ENCODE results near the gene TBX1.

The TBX1 gene

GRCh38 chr22:19760058-19760950, at the start of gene TBX1:
TBX1 (plus strand) TSS chr22:19760778; CDS start chr22:19760844, 66 bp downstream.
- no peak for DNase-seq (ENCODE audit: low read depth, low spot score)

DNA sequence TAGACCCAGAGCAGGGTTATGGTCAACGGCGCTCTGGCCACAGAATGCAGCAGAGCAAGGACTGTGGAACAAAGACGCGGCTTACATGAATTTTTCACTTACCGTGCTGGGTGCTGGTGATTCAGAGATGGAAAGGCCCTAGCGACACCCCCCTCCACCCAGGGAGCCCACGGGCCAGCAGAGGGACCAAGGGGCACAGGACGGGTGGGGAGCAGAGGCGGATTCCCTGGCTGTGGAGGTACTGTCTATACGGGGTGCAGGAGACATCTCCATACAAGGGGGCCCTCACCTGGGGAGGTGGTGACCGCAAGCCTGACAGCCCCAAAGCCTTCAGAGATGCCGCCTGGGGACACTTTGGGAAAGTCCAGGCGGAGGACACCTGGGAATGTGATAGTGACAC, 47.3 kb upstream of the TBX1 start:
- DNase-seq (ENCODE audit: low read depth, low spot score), result no peak

DNA sequence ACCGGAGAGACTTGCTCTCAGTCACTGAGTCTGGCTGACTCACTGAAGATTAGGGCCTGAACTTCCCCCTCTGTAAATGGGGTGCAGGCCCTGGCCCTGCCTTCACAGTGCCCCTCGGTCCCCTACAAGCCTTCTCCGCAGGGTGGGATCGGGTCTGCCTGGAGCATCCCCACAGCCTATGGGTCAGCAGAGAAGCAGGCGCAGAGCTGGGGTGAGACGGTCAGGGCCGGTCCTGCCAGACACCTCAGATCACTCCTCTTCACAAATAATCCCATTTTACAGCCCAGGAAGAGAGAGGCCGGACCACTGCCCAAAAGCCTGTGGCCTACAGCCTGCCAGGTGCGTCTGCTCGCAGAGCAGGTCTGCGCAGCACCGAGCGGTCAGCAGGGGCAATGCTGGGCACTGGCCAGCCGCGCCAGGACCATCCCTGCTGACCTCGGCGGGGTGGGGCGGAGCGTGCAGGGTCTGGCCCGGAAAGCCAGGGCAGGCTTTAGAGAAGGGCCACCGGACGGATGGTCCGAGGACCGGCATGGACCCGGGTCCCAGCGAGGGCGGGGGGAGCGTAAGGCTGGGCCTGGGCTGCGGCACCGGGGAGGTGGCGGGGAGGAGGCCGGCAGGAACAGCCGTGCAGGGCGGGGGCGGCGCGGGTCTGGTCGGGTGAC, 46.8 kb upstream of the TBX1 start:
- DNase-seq (ENCODE audit: low read depth, low spot score), result no peak

DNA sequence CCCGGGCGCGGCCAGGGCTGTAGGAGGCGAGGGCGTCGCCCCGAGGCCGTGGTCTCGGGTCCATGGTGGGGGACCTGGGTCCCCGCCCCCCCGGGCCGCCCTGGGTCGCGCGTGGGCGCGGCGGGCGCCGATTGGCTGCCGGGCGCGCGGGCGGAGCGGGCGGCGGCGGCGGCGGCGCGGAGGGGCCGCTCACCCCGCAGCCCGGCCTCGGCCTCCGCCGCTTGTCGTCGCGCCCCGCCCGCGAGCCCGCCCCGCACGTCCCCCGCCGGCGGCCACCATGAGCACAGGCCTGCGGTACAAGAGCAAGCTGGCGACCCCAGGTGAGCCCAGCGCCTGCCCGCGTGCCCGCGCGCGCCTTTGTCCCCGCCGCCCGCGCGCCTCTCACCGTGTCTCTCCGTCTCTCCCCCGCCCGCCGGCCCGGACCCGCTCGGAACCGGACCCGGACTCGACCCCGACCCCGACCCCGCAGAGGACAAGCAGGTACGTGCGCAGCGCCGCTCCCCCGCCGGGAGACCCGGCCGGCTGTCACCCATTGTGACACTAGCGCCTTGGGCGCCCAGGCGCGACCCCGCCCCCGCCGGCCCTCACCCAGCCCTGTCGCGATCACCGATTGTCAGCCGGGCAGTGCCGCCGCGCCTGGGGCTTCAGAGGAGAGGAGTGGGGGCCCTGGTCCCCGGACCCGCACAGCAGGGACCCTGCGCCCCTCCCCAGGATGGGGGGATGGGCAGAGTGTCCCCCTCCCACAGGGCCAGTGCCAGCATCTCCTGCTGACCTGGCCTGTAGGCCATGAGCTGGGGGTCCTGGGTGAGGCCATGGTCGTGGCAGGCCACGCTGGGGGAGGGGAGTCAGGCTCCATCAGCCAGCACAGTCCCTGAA, 46.0 kb upstream of the TBX1 start, which contains the start of gene SEPTIN5:
TSS of gene SEPTIN5 (plus strand) at position 192 of the 876 bp plus-strand sequence. CDS start at position 278, 86 bp downstream.
- peak; percentile 45 for DNase-seq (ENCODE audit: low read depth, low spot score)

DNA sequence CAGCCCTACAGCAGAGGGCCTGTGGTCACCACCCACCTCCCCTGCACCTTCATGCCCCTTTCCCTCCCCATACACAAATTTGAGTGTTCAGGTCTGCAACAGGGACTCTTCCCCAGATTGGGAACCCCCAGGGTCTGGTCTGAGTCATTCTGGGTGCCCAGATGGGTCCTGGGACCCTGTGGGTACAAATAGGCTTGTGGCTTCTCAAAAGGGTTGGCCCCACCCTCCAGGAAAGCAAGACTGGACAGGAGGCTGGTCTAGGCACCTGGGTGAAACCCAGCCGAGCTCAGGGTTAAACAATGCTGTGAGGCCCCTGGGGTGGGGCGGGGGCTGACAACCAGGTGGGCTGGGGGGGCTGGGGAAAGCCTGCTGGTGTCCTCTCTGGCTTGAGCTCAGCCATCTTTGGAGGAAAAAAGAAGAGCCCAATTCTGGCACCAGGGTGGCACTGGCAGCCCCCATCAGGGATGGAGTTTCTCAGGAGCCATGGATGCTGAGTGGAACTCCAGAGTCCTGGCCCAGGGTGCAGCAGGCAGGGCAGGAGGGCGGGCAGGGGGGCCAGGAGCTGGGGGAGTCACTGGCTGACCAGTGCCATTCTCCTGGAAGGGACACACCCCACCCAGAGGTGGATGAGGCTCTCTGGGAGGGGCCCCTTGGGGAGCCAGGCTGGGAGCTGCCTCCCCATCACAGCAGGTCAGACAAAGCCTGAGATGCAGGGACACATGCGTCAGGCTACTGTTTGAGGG, 45.2 kb upstream of the TBX1 start:
- no peak for DNase-seq (ENCODE audit: low read depth, low spot score)

DNA sequence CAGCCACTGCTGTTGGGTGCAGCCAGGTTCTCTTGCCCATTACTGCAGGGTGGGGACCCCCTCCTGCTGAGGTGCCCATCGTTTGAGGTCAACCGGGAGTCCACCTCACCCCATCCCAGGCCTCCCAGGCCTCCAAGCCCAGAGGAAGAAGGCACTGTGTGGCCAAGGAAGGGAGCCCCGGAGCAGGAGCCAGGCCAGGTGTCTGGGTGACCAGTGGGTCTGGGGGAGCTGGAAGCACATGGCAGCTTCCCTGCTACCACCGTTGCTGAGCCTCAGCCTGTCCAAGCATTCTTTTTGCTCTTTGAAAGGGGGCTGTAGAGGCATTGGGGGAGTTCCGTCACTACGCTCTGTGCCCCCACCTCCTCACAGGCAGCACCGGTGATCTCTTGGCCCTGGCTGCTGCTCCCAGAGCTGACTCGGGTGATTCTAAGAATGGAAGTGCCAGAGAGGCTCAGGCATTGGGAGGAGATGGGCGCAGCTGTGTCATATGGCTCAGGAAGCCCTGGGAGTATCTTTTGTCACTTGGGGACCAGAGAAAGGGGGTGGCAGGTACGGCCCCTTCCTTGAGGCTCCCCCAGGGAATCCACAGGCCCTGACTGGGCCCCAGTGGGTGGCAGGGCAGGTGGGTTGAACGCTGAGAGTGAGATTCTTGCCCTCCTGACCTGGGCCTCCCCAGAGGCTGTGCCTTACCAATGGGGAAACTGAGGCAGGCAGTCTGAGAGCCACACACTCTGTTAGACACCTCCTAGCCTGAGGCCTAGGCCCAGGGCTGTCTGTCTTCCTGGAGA, 44.3 kb upstream of the TBX1 start:
- DNase-seq (ENCODE audit: low read depth, low spot score), result no peak

DNA sequence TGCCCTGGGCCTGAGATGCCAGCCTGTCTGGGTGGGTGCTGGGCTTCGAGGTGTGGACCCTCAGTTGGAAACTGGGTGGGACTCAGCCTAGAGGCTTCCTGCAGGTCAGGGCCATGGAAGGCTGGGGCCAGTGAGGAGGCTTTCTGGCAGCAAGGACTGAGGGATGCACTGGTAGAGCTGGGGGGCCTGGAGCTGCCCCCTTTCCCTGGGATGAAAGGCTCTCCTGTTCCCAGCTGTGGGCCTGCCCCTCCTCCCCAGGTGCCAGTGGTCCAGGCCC, 43.8 kb upstream of the TBX1 start:
- no peak for DNase-seq (ENCODE audit: low read depth, low spot score)

DNA sequence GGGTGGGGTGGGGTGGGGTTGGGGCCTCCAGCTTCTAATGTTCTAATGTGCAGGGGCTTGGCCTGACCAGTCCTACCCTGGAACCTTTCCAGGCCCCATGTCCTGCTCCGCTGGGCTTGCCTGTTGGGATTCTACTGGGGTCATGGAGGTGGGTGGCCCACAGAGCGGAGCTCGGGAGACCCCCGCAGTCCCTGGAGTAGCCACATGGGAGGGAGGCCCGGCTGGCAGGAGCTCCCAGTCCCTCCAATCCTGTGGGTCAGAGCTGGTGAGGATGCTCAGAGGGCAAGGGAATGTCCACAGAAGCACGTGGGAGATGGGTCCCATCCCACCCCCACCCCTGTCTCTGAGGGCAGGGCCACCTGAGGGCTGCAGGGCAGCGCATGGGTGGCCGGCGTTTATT, 43.4 kb upstream of the TBX1 start:
- no peak for DNase-seq (ENCODE audit: low read depth, low spot score)

- peak; percentile 91 for DNase-seq (ENCODE audit: low read depth, low spot score)
Observed at GRCh38 chr22:19717691-19718455, 42.7 kb upstream of the TBX1 start.

DNA sequence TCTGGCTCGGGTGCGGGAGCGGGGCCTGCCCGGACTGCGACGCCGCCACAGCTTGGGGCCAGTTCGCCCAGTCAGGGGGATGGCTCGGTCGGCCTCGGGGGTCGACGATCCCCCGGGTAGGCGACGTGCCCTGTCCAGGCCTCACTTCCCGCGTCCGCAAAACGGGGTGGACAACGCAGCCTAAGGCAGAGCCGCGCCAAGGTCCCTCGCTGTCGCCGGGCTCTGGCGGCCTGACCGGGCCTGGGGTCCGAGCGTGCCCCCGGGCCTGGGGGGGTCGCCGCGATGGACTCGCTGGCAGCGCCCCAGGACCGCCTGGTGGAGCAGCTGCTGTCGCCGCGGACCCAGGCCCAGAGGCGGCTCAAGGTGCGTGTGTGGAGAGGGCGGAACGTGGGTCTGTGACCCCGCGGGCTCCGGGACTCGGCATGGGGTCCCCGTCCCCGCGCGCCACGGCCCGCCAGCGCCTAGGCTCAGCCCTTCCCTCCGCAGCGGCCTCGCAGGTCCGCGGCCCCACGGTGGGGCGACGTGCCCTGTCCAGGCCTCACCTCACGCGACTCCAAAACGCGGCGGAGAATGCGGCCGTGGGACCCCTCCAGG, 42.0 kb upstream of the TBX1 start:
- DNase-seq (ENCODE audit: low read depth, low spot score), result peak; percentile 18

DNA sequence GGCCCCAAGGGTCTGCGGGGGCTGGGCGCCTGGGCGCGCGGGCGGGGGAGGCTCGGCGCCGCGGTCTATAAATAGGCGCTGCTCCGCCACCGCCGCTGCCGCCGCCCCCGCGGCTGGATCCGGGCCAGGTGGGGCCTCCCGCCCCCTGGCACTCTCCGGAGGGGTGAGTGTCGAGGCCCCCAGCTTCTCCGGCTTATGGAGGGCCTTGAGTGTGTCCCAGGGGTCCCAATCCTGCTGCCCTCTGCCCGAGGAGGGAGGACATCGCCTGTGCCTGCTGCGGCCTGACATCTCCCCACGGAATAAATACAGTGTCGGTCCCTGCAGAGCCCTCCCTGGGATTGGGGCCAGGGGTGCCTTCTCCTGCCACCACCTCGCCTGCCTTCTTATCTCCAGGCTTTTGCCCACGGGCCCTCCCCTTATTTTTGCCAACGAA, 41.5 kb upstream of the TBX1 start:
- peak; percentile 37 for DNase-seq (ENCODE audit: low read depth, low spot score)

DNA sequence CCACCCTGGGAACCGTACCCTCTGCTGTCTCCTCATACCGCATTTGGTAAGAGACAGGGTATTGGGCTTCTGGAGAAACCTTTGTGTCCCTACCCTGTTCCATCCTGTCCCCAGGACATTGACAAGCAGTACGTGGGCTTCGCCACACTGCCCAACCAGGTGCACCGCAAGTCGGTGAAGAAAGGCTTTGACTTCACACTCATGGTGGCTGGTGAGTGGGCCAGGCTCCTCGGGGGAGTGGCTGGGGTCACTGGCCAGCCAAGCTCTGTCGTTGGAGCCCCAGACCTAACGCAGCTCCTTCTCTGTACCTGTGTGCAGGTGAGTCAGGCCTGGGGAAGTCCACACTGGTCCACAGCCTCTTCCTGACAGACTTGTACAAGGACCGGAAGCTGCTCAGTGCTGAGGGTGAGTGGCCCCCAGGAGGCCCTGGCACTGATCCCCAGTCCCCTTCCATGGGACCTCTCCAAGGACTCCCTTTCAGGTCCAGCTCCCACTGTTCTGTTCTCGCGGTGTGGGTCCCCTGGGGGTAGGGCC, 41.0 kb upstream of the TBX1 start:
- DNase-seq (ENCODE audit: low read depth, low spot score), result no peak

GRCh38 chr22:19720150-19720827, 40.3 kb upstream of the TBX1 start:
- DNase-seq (ENCODE audit: low read depth, low spot score), result no peak

- DNase-seq (ENCODE audit: low read depth, low spot score), result no peak
Observed at GRCh38 chr22:19720999-19721329, 39.6 kb upstream of the TBX1 start.

GRCh38 chr22:19721330-19722177, 39.0 kb upstream of the TBX1 start:
- no peak for DNase-seq (ENCODE audit: low read depth, low spot score)

GRCh38 chr22:19722178-19722981, 38.2 kb upstream of the TBX1 start:
- DNase-seq (ENCODE audit: low read depth, low spot score), result no peak

DNA sequence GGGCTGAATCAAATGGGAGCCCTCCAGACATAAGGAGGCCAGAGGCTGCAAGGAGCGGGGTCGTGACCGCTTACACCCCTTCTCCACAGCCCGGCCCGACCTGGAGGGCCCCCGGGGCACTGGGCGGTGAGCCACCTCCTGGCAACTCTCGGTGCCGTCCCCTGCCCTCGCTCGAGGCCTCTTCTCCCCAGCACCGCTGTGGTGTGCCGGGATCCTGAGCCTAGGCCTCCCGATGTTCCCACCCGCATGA, 37.7 kb upstream of the TBX1 start:
- no peak for DNase-seq (ENCODE audit: low read depth, low spot score)

Measured in astrocyte of the hippocampus (primary cell).